Measurements from ENCODE around the gene INTS4.
"Not testable (repeated sequence)": the region's sequence is repeated elsewhere in the genome, so short reads cannot be mapped to it uniquely, and the experiment has no call there.

DNA sequence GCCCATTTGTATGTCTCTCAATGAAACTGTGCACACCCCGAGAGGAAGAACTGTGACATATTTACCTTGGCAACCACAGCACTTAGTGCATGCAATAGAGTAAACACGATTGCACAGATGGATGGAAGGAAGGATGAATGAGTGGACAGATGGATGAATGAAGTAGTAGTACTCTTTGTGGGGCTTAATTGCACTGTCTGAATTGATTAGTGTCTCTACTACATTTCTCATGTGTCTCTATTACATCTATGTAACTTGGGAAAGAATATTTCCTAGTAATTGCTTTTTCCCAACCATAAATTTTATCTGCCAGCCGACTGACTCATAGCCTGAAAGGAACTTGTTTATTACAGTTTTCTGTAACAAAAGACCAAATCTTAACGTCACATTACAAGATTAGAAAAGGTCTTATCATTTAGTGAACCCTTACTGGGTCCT, 103.8 kb downstream of the INTS4 start:
- TF ChIP-seq CSDC2 (CRISPR knock-in tag; IDR thresholded peaks at IDR 0.05); PPARA (CRISPR knock-in tag; IDR thresholded peaks at IDR 0.05; ENCODE audit: borderline replicate concordance); ZNF8 (CRISPR knock-in tag; IDR thresholded peaks at IDR 0.05); ZFP30 (CRISPR knock-in tag; IDR thresholded peaks at IDR 0.05): not testable (repeated sequence)
- TF ChIP-seq, protein P1, sequence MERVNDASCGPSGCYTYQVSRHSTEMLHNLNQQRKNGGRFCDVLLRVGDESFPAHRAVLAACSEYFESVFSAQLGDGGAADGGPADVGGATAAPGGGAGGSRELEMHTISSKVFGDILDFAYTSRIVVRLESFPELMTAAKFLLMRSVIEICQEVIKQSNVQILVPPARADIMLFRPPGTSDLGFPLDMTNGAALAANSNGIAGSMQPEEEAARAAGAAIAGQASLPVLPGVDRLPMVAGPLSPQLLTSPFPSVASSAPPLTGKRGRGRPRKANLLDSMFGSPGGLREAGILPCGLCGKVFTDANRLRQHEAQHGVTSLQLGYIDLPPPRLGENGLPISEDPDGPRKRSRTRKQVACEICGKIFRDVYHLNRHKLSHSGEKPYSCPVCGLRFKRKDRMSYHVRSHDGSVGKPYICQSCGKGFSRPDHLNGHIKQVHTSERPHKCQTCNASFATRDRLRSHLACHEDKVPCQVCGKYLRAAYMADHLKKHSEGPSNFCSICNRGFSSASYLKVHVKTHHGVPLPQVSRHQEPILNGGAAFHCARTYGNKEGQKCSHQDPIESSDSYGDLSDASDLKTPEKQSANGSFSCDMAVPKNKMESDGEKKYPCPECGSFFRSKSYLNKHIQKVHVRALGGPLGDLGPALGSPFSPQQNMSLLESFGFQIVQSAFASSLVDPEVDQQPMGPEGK (CRISPR knock-in tag; IDR thresholded peaks at IDR 0.05; ENCODE audit: borderline replicate concordance): peak; percentile 61; the same call in 1 of the 2 replicates
- peak; percentile 70; the same call in 1 of the 2 replicates for TF ChIP-seq RARB (CRISPR knock-in tag; IDR thresholded peaks at IDR 0.05)
